NCI-H1436 treated with DMSO at 0.1 percent for 48 hours (cell line): ENCODE data around the gene GPR17.

ENCODE experiments used
- DNase-seq: peaks from one replicate; lab custom pipeline; 2025; lab: John Stamatoyannopoulos, UW

Gene GPR17

GRCh38 chr2:127694986-127695385 lies 49.0 kb downstream of the GPR17 start:
- no peak for DNase-seq

- no peak for DNase-seq
These were observed 49.8 kb downstream of the GPR17 start for GRCh38 chr2:127695491-127696472.

DNA sequence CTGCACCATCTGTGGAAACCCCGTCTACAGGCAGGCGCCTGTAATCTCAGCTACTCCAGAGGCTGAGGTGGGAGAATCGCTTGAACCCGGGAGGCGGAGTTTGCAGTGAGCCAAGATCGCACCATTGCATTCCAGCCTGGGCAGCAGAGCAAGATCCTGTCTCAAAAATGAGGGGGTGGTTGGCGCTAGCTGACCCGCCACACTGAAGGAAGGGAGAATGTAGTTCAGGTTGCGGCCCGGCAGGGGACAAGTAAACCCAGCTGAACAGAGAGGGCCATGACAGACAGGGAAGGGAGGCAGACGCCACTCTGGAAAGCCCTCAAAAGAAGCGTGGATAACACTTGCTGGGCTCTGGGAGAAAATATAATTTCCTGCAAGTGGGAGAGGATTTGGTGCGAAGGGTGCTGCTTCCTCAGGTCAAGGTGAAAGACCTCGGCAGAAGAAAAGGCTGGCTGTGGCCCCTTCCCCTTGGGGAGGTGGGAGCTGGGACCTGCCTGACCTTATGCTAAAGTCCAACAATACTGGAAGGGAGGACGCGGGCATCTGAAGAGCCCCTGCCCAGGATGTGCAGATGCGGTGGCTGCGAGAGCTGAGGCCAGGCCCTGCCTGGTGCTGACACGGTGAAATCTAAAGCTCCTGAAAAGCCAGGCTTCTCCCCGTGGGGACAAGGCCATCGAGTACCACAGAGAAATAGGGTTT lies 51.7 kb downstream of the GPR17 start:
- no peak for DNase-seq

GRCh38 chr2:127698553-127699355 lies 52.8 kb downstream of the GPR17 start:
- DNase-seq: no peak

DNA sequence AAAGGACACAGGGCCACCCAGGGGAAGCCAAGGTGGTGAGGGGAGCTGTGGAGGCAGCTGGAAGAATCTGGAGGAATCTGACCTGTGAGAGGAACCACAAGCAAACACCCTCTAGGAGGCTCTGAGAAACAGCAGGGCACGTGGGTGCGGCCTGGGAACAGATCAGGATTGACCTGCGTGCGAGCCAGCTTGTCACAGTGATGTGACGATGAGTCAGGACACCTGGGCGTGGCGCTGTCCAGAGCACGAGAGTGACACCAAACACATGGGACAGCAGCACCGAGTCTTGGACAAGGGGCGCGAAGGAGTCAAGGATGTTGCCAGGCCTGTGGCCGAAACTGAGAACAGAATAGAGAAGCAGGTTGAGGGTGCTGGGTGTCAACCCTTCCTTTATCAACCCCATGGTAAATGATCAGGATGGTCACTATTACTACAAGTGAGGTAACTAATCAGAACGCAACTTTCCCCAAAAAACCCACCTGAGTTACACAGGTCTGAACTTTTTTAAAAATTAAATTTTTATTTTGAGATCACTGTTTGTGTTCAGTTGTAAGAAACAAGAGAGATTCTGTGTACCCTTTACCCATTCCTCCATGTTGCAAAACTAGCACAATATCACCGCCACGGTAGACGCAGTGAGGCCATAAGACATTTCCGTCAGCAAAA lies 54.7 kb downstream of the GPR17 start:
- no peak for DNase-seq

DNA sequence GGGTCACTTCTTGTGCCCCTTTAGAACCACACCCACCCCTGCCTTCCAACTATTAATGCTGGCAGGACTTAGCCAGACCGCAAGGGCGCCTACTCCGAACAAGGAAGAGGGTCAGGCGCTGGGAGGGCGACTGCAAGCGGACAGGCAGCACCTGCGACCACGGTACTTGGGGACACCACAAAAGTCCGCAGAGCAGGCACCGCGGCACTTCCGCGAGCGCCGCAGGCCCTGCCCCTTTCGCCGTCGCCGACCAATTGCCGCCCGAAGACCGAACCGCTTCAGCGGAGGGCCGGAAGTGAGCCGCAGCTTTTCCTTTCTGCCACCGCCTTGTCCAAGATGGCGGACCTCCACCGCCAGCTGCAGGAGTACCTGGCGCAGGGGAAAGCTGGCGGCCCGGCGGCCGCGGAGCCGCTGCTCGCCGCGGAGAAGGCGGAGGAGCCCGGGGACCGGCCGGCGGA lies 55.3 kb downstream of the GPR17 start, which contains the start of gene SFT2D3:
Gene SFT2D3, plus strand, starts transcription at position 305 of the 458 bp plus-strand sequence. Its CDS starts 32 bp downstream, at position 337.
- peak; percentile 26 for DNase-seq

DNA sequence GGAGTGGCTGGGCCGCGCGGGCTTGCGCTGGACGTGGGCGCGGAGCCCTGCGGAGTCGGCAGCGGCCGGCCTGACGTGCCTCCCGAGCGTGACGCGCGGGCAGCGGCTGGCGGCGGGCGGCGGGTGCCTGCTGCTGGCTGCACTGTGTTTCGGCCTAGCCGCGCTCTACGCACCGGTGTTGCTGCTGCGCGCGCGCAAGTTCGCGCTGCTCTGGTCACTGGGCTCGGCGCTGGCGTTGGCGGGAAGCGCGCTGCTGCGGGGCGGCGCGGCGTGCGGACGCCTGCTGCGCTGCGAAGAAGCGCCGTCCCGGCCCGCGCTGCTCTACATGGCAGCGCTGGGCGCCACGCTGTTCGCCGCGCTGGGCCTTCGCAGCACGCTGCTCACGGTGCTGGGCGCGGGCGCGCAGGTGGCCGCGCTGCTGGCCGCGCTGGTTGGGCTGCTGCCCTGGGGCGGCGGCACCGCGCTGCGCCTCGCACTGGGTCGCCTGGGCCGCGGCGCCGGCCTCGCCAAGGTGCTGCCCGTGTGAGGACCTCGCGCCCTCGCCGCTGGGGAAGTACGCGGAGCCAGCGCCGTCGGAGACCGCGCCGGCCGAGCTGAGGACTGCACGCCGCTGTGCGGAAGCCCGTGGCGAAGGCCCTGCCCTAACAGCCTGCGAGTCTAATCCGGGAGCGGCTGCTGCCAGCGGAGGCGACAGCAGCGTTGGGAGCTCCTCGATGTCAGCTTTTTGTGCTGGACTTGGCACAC lies 55.9 kb downstream of the GPR17 start:
- no peak for DNase-seq
